Measurements from ENCODE around the gene SORBS1.

SORBS1 gene

GRCh38 chr10:95375418-95375817 lies 185.8 kb downstream of the SORBS1 start:
- Histone ChIP-seq H3K27me3 (ENCODE audit: insufficient read depth, poor library complexity, severe bottlenecking) (peaks cover 11% of the 10 kb centered on the region), H3K4me3 (replicated peaks; ENCODE audit: insufficient read depth, low read length) (no peak overlapping the region)
- DNase-seq (ENCODE audit: low read depth in 1 of 2, low spot score in 1 of 2): no peak

GRCh38 chr10:95374597-95375209 lies 186.5 kb downstream of the SORBS1 start:
- Histone ChIP-seq H3K27me3 (ENCODE audit: insufficient read depth, poor library complexity, severe bottlenecking) (peaks cover 8% of the 10 kb centered on the region), H3K4me3 (replicated peaks; ENCODE audit: insufficient read depth, low read length) (no peak overlapping the region), H3K27ac (replicated peaks) (no peak overlapping the region)
- DNase-seq (ENCODE audit: low read depth in 1 of 2, low spot score in 1 of 2): peak; percentile 63 to 79
- TF ChIP-seq POLR2AphosphoS5 (IDR thresholded peaks at IDR 0.05; ENCODE audit: low read depth) (no peak), CTCF (IDR thresholded peaks at IDR 0.05; ENCODE audit: insufficient read depth, low read length) (peak; percentile 91), SPI1 (IDR thresholded peaks at IDR 0.05; ENCODE audit: borderline replicate concordance, low read depth) (no peak), REST (IDR thresholded peaks at IDR 0.05; ENCODE audit: insufficient replicate concordance, low read depth) (no peak), GABPA (IDR thresholded peaks at IDR 0.05; ENCODE audit: low read depth) (no peak)

More at GRCh38 chr10:95375418-95375817, 185.8 kb downstream of the SORBS1 start:
- H3K27ac ChIP-seq (replicated peaks): no peak overlapping the region
- TF ChIP-seq REST (IDR thresholded peaks at IDR 0.05; ENCODE audit: insufficient replicate concordance, low read depth): no peak

- H3K27me3 ChIP-seq (ENCODE audit: insufficient read depth, poor library complexity, severe bottlenecking): peaks cover 5% of the 10 kb centered on the region
- TF ChIP-seq REST (IDR thresholded peaks at IDR 0.05; ENCODE audit: insufficient replicate concordance, low read depth): peak; percentile 57
- TF ChIP-seq GABPA (IDR thresholded peaks at IDR 0.05; ENCODE audit: low read depth): no peak
- no peak overlapping the region for H3K4me3 ChIP-seq (replicated peaks; ENCODE audit: insufficient read depth, low read length)
- no peak overlapping the region for H3K27ac ChIP-seq (replicated peaks)
- no peak for DNase-seq (ENCODE audit: low read depth in 1 of 2, low spot score in 1 of 2)
Measured at GRCh38 chr10:95373660-95374059, 187.5 kb downstream of the SORBS1 start.

GRCh38 chr10:95364342-95364741 lies 196.8 kb downstream of the SORBS1 start:
- no peak for TF ChIP-seq CTCF (IDR thresholded peaks at IDR 0.05; ENCODE audit: insufficient read depth, low read length)
- no peak for TF ChIP-seq GABPA (IDR thresholded peaks at IDR 0.05; ENCODE audit: low read depth)
- TF ChIP-seq REST (IDR thresholded peaks at IDR 0.05; ENCODE audit: insufficient replicate concordance, low read depth): no peak
- TF ChIP-seq POLR2AphosphoS5 (IDR thresholded peaks at IDR 0.05; ENCODE audit: low read depth): no peak
- no peak for TF ChIP-seq SPI1 (IDR thresholded peaks at IDR 0.05; ENCODE audit: borderline replicate concordance, low read depth)
- no peak overlapping the region for H3K27ac ChIP-seq (replicated peaks)
- no peak for DNase-seq (ENCODE audit: low read depth in 1 of 2, low spot score in 1 of 2)

More at GRCh38 chr10:95364342-95364741, 196.8 kb downstream of the SORBS1 start:
- no peak overlapping the region for H3K4me3 ChIP-seq (replicated peaks; ENCODE audit: insufficient read depth, low read length)
- no peaks in the 10 kb centered on the region for H3K27me3 ChIP-seq (ENCODE audit: insufficient read depth, poor library complexity, severe bottlenecking)
